Stomach (tissue), 9 donors: ENCODE data around the gene ADCY7. TPM values are rescaled to one million over a fixed set of nuclear protein-coding genes. Genes with fewer than 3 reads are reported as not detected.

Source experiments
- DNase-seq, 2 donors: peaks; one replicate each; pipeline versions ENCODE4 v3.0.0 to v3.0.0-alpha.2; 2013 to 2019
- H3K27ac ChIP-seq, 5 donors: fragments of 200-600 bp in 4 of 5; sonication (generic) in 4 of 5; one replicate each; pipeline ENCODE4 v1.5.1; 2013 to 2019; ENCODE audit warnings: mild to moderate bottlenecking in 1 of 5, moderate library complexity in 1 of 5
- H3K27me3 ChIP-seq, 3 donors: fragments of 200-600 bp; sonication (generic); one replicate each; pipeline ENCODE4 v1.5.1; 2017 to 2019; ENCODE audit warnings: mixed run types in 1 of 3
- H3K36me3 ChIP-seq, 4 donors: fragments of 200-600 bp; sonication (generic); 1 replicate in 3 of 4; 2 replicates in 1 of 4; pipeline ENCODE4 v1.5.1; 2016 to 2019
- H3K4me1 ChIP-seq, 4 donors: fragments of 200-600 bp; sonication (generic); one replicate each; pipeline ENCODE4 v1.5.1; 2016 to 2019
- H3K4me3 ChIP-seq, 4 donors: fragments of 200-600 bp; sonication (generic) in 3 of 4; one replicate each; pipeline ENCODE4 v1.5.1; 2016 to 2019; ENCODE audit warnings: mild to moderate bottlenecking in 1 of 4
- H3K9me3 ChIP-seq, 4 donors: fragments of 200-600 bp; sonication (generic); one replicate each; pipeline ENCODE4 v1.5.1; 2016 to 2019
- CTCF ChIP-seq, 7 experiments: fragments of 450-650 bp in 4 of 7; fragments of 200-600 bp in 3 of 7; sonication (generic) in 3 of 7; IDR thresholded peaks; one replicate each; pipeline ENCODE4 v1.5.1; 2016 to 2019; ENCODE audit warnings: antibody characterized with exemption in 7 of 7, control low read depth in 2 of 7, mild to moderate bottlenecking in 1 of 7
- EP300 ChIP-seq: sonication (generic); formaldehyde crosslinking; IDR thresholded peaks from one replicate; pipeline ENCODE4 v1.6.1; 2017; ENCODE audit warnings: antibody characterized with exemption
- POLR2A ChIP-seq, 4 donors: fragments of 450-650 bp; IDR thresholded peaks; one replicate each; pipeline ENCODE4 v1.6.1; 2016; ENCODE audit warnings: antibody characterized with exemption in 4 of 4, control low read depth in 2 of 4, mild to moderate bottlenecking in 1 of 4, moderate library complexity in 1 of 4
- POLR2AphosphoS5 ChIP-seq, 3 donors: sonication (generic); formaldehyde crosslinking; IDR thresholded peaks; one replicate each; pipeline ENCODE4 v1.6.1; 2016; ENCODE audit warnings: antibody characterized with exemption in 3 of 3
- WGBS, 5 donors: extraction: QIAGEN DNeasy Blood & Tissue Kit in 3 of 5; methylation state at CpG; one replicate each; pipeline versions ENCODE4 v1.1.5 to v1.1.7; 2013 to 2018; 5-methylcytosine and 5-hydroxymethylcytosine counted together
- intact Hi-C: fragments of 100-400 bp; cut with DNase I; formaldehyde crosslinking; loops from one replicate; pipeline ENCODE4 v1.15.1; 2023; ENCODE audit warnings: low total_unique reads
- polyA plus RNA-seq, 3 donors: library from polyadenylated mRNA; stranded (reverse); fragments of 200-250 nt; gene quantifications; one replicate each; pipeline ENCODE4 v1.2.3, GENCODE V29; 2013
- total RNA-seq, 5 donors: library from RNA; depleted of rRNA; stranded (reverse); fragments of >200 nt; gene quantifications; one replicate each; pipeline versions ENCODE4 v1.1.0 to v1.2.3, GENCODE V29; 2014 to 2016
- donor health status: healthy with polysubstance abuse.
- donor health status: Bipolar disorder and iron deficiency.
- donor health status: healthy.

The ADCY7 gene
- total and polyA plus RNA-seq, 8 donors: 0.76 to 216 (median 16.5) TPM

- Histone ChIP-seq H3K27ac (peak overlapping the region in 4 of 5 donors; percentile 43 to 68 (median 54)), H3K9me3 (no peaks in the 10 kb centered on the region), H3K4me1 (peaks cover 13 to 70% (median 34%) of the 10 kb centered on the region in 4 donors), H3K36me3 (peaks cover 0 to 3% (median 0%) of the 10 kb centered on the region in 4 donors), H3K4me3 (peak overlapping the region in 1 of 4 donors; percentile 8), H3K27me3 (no peaks in the 10 kb centered on the region)
- peak; percentile 69 to 78 for DNase-seq
- intact Hi-C loops: no loop called here
- WGBS, 5 donors: 58 to 81% (median 63%) methylated on average over 7 of the region's 7 CpGs
- no peak for TF ChIP-seq EP300
- peak in 2 of 3 donors; percentile 11 to 49 for TF ChIP-seq POLR2AphosphoS5 (IDR thresholded peaks at IDR 0.05)
- no peak for TF ChIP-seq POLR2A (IDR thresholded peaks at IDR 0.05)
- no peak for TF ChIP-seq CTCF (IDR thresholded peaks at IDR 0.05)
These were observed 15.7 kb downstream of the ADCY7 start for GRCh38 chr16:50282010-50282538.

- Histone ChIP-seq H3K9me3 (no peaks in the 10 kb centered on the region), H3K36me3 (peaks cover 0 to 9% (median 0%) of the 10 kb centered on the region in 4 donors), H3K27me3 (no peaks in the 10 kb centered on the region), H3K4me1 (peaks cover 13 to 66% (median 34%) of the 10 kb centered on the region in 4 donors), H3K27ac (peak overlapping the region in 2 of 5 donors; percentile 59 to 68), H3K4me3 (no peak overlapping the region)
- DNase-seq: no peak
- 77 to 87% (median 85%) methylated on average over 8 to 9 of the region's 9 CpGs for WGBS, 5 donors
- TF ChIP-seq POLR2AphosphoS5 (IDR thresholded peaks at IDR 0.05) (no peak), EP300 (no peak), POLR2A (IDR thresholded peaks at IDR 0.05) (no peak), CTCF (IDR thresholded peaks at IDR 0.05) (no peak)
- intact Hi-C loops: no loop called here
These were observed 16.7 kb downstream of the ADCY7 start for GRCh38 chr16:50282955-50283631.

GRCh38 chr16:50284131-50284911, 18.0 kb downstream of the ADCY7 start:
- TF ChIP-seq POLR2A (IDR thresholded peaks at IDR 0.05): no peak
- no peak for TF ChIP-seq CTCF (IDR thresholded peaks at IDR 0.05)
- no peak for TF ChIP-seq EP300
- TF ChIP-seq POLR2AphosphoS5 (IDR thresholded peaks at IDR 0.05): no peak
- intact Hi-C loops: no loop called here
- WGBS, 5 donors: 40 to 60% (median 47%) methylated on average over 8 to 14 of the region's 14 CpGs
- H3K4me3 ChIP-seq: no peak overlapping the region
- H3K4me1 ChIP-seq: peaks cover 13 to 60% (median 31%) of the 10 kb centered on the region in 4 donors
- no peaks in the 10 kb centered on the region for H3K9me3 ChIP-seq
- DNase-seq: peak; percentile 49 to 76
- H3K36me3 ChIP-seq: peaks cover 0 to 15% (median 0%) of the 10 kb centered on the region in 4 donors
- H3K27ac ChIP-seq: peak overlapping the region in 1 of 5 donors; percentile 16
- no peaks in the 10 kb centered on the region for H3K27me3 ChIP-seq

- intact Hi-C loops: no loop called here
- Histone ChIP-seq H3K9me3 (no peaks in the 10 kb centered on the region), H3K36me3 (peaks cover 0 to 25% (median 4%) of the 10 kb centered on the region in 4 donors), H3K27me3 (no peaks in the 10 kb centered on the region), H3K4me1 (peaks cover 13 to 50% (median 29%) of the 10 kb centered on the region in 4 donors), H3K4me3 (no peak overlapping the region), H3K27ac (no peak overlapping the region)
- 66 to 75% (median 68%) methylated on average over 5 of the region's 5 CpGs for WGBS, 5 donors
- DNase-seq: no peak
- TF ChIP-seq POLR2AphosphoS5 (IDR thresholded peaks at IDR 0.05): no peak
- no peak for TF ChIP-seq CTCF (IDR thresholded peaks at IDR 0.05)
- TF ChIP-seq EP300: no peak
- no peak for TF ChIP-seq POLR2A (IDR thresholded peaks at IDR 0.05)
These were observed 19.2 kb downstream of the ADCY7 start for GRCh38 chr16:50285406-50286003.
